Fibroblast of pulmonary artery (primary cell): ENCODE data around the gene DCLRE1A.
A peak's percentile ranks its signal among the peaks of the same experiment; 100 is the strongest.

ENCODE experiments used
- DNase-seq: peaks from one replicate; pipeline ENCODE4 v3.0.0-alpha.2; 2010; ENCODE audit warnings: low read depth
- H3K4me3 ChIP-seq: replicated peaks from 2 replicates; pipeline ENCODE4 v1.5.1; 2011; ENCODE audit warnings: low read depth, mild to moderate bottlenecking, control low read depth, low read length, moderate library complexity
- CTCF ChIP-seq: IDR thresholded peaks from 2 replicates; pipeline ENCODE4 v1.5.1; 2011; ENCODE audit warnings: mild to moderate bottlenecking, control low read depth, low read length, inconsistent platforms; ENCODE audit errors: missing control alignments

The DCLRE1A gene

GRCh38 chr10:113801569-113801968 is 52.3 kb downstream of the DCLRE1A start:
- no peak for TF ChIP-seq CTCF
- DNase-seq, result no peak

GRCh38 chr10:113791691-113792090 is 62.2 kb downstream of the DCLRE1A start:
- no peak for DNase-seq
- no peak overlapping the region for H3K4me3 ChIP-seq
- TF ChIP-seq CTCF, result no peak

More at GRCh38 chr10:113801569-113801968, 52.3 kb downstream of the DCLRE1A start:
- H3K4me3 ChIP-seq, result no peak overlapping the region

- no peak overlapping the region for H3K4me3 ChIP-seq
- DNase-seq, result peak; percentile 95
- TF ChIP-seq CTCF, result no peak
Measured at GRCh38 chr10:113788604-113789083, 65.2 kb downstream of the DCLRE1A start.
